Stimulated activated naive B cell treated with anti-CD40 and anti-IgM and Interleukin-4, amounts not matched to agents 10 μg/mL and 1 μg/mL and 100 μg/mL, for 72 hours (primary cell): ENCODE measurements around the gene SLCO1B3.

ENCODE experiments used
- ATAC-seq, 2 donors: fragments of 150-1000 bp; cut with Tn5 transposase; replicated peaks; 2 replicates each; pipeline ENCODE4 v1.10.0; 2021; ENCODE audit warnings: moderate library complexity in 1 of 2
- DNase-seq: peaks from one replicate; pipeline ENCODE4 v3.0.0; 2021
- H3K27ac Mint-ChIP-seq: one replicate; pipeline ENCODE4 v1.8.0; 2022; ENCODE audit warnings: mild to moderate bottlenecking, mixed read lengths
- H3K27me3 Mint-ChIP-seq, 2 donors: one replicate each; pipeline ENCODE4 v1.8.0; 2022; ENCODE audit warnings: mixed read lengths in 2 of 2
- H3K36me3 Mint-ChIP-seq, 2 donors: one replicate each; pipeline ENCODE4 v1.8.0; 2022; ENCODE audit warnings: mixed read lengths in 2 of 2, mild to moderate bottlenecking in 1 of 2
- H3K4me1 Mint-ChIP-seq, 2 donors: one replicate each; pipeline ENCODE4 v1.8.0; 2022; ENCODE audit warnings: mixed read lengths in 2 of 2, mild to moderate bottlenecking in 1 of 2
- H3K4me3 Mint-ChIP-seq, 2 donors: one replicate each; pipeline ENCODE4 v1.8.0; 2022; ENCODE audit warnings: mild to moderate bottlenecking in 2 of 2, mixed read lengths in 2 of 2, moderate library complexity in 1 of 2
- H3K9me3 Mint-ChIP-seq, 2 donors: one replicate each; pipeline ENCODE4 v1.8.0; 2022; ENCODE audit warnings: mixed read lengths in 2 of 2, mild to moderate bottlenecking in 1 of 2

Gene SLCO1B3

DNA sequence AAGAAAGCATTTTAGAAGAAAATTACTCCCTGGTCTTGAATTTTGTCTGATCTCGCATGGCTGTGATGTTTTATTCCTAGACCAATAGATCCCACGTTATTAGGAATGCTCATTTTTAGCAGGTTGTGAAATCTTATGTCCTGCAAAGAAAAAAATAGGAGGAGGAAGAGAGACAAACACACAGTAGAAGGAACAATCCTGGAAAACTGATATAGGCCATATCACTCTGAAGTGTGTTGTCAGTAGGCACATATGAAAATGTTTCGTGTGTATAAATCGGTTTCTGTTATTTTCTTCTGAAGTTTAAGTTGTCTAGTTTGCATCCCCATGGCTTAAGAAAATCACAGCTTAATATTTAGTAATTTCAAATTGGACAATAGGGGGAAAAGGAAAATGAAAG is 12.4 kb downstream of the SLCO1B3 start:
- DNase-seq (no peak), ATAC-seq (no peak)
- H3K27ac Mint-ChIP-seq: no peak overlapping the region
- no peaks in the 10 kb centered on the region for H3K4me1 Mint-ChIP-seq
- H3K27me3 Mint-ChIP-seq: no peaks in the 10 kb centered on the region
- peaks cover 9 to 20% of the 10 kb centered on the region in 2 donors for H3K9me3 Mint-ChIP-seq
- no peak overlapping the region for H3K4me3 Mint-ChIP-seq
- H3K36me3 Mint-ChIP-seq: no peaks in the 10 kb centered on the region

DNA sequence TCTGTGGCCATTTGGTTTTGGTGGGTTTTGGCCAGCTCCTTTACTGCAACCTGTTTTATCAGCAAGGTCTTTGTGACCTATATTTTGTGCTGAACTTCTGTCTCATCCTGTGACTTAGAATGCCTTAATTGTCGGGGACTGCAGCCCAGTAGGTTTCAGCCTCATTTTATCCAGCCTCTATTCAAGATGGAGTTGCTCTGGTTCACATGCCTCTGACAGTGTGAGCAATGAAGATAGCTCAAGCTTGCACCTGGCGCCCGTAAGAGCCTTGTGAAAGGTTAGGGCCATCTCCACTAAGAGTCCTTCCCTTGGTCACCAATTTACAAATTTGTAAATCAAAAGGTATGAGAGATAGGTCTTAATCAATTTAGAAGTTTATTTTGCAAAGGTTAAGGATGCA is 19.4 kb downstream of the SLCO1B3 start:
- H3K4me1 Mint-ChIP-seq: no peaks in the 10 kb centered on the region
- H3K9me3 Mint-ChIP-seq: peaks cover 0 to 1% of the 10 kb centered on the region in 2 donors
- no peaks in the 10 kb centered on the region for H3K36me3 Mint-ChIP-seq
- DNase-seq (no peak), ATAC-seq (no peak)
- H3K27ac Mint-ChIP-seq: no peak overlapping the region
- H3K4me3 Mint-ChIP-seq: no peak overlapping the region
- H3K27me3 Mint-ChIP-seq: no peaks in the 10 kb centered on the region

GRCh38 chr12:20830456-20830855 is 20.0 kb downstream of the SLCO1B3 start:
- Mint-ChIP-seq H3K4me3 (no peak overlapping the region), H3K27ac (no peak overlapping the region), H3K36me3 (no peaks in the 10 kb centered on the region), H3K9me3 (peaks cover 0 to 4% of the 10 kb centered on the region in 2 donors), H3K27me3 (no peaks in the 10 kb centered on the region), H3K4me1 (no peaks in the 10 kb centered on the region)
- ATAC-seq (no peak), DNase-seq (no peak)

- DNase-seq: no peak
- Mint-ChIP-seq H3K27me3 (no peaks in the 10 kb centered on the region), H3K4me1 (no peaks in the 10 kb centered on the region), H3K4me3 (no peak overlapping the region), H3K27ac (no peak overlapping the region), H3K9me3 (peaks cover 0 to 4% of the 10 kb centered on the region in 2 donors), H3K36me3 (no peaks in the 10 kb centered on the region)
- ATAC-seq: no peak
Measured at GRCh38 chr12:20832911-20833310, 22.4 kb downstream of the SLCO1B3 start.

DNA sequence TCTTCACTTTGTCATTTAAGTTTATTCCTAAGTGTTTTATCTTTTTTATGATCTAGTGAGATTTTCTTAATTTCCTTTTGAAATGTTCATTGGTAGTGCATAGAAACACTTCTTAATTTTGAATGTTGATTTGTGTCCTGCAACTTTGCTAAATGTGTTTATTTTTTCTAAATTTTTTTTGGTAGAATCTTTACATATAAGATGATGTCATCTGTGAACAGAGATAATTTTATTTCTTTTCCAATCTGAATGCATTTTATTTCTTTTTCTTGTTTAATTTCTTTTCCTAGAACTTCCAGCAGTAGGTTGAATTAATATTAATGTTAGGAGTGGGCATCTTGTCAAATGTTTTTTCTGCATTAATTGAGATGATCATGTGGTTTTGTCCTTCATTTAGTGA is 42.1 kb downstream of the SLCO1B3 start:
- H3K36me3 Mint-ChIP-seq: no peaks in the 10 kb centered on the region
- no peaks in the 10 kb centered on the region for H3K27me3 Mint-ChIP-seq
- DNase-seq (no peak), ATAC-seq (no peak)
- H3K4me3 Mint-ChIP-seq: no peak overlapping the region
- H3K4me1 Mint-ChIP-seq: no peaks in the 10 kb centered on the region
- H3K9me3 Mint-ChIP-seq: peaks cover 3 to 10% of the 10 kb centered on the region in 2 donors
- H3K27ac Mint-ChIP-seq: no peak overlapping the region

GRCh38 chr12:20863056-20863455 is 52.6 kb downstream of the SLCO1B3 start:
- no peaks in the 10 kb centered on the region for H3K4me1 Mint-ChIP-seq
- H3K9me3 Mint-ChIP-seq: peaks cover 3 to 6% of the 10 kb centered on the region in 2 donors
- ATAC-seq (no peak), DNase-seq (no peak)
- H3K4me3 Mint-ChIP-seq: no peak overlapping the region
- no peaks in the 10 kb centered on the region for H3K27me3 Mint-ChIP-seq
- H3K27ac Mint-ChIP-seq: no peak overlapping the region
- H3K36me3 Mint-ChIP-seq: no peaks in the 10 kb centered on the region

DNA sequence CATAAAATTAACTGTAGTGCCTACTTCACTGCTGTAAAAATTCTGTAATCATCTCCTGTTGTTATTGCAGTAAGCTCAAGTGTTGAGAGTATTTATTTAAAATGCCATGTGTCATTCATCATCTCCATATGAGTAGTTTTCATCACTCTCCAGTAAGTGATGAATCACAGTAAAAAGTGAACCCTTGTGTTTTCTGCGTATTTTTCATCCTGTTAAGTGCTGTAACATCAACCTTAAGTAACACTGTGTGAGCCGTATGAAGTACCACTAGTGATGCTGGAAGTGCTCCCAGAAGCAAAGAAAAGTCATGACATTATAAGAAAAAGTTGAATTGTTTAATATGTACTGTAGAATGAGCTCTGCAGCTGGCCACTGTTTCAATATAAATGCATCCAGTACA is 55.4 kb downstream of the SLCO1B3 start:
- H3K4me3 Mint-ChIP-seq: no peak overlapping the region
- no peak for ATAC-seq
- no peak overlapping the region for H3K27ac Mint-ChIP-seq
- H3K9me3 Mint-ChIP-seq: peaks cover 3 to 9% of the 10 kb centered on the region in 2 donors
- H3K4me1 Mint-ChIP-seq: no peaks in the 10 kb centered on the region
- no peak for DNase-seq
- H3K36me3 Mint-ChIP-seq: no peaks in the 10 kb centered on the region
- H3K27me3 Mint-ChIP-seq: no peaks in the 10 kb centered on the region

DNA sequence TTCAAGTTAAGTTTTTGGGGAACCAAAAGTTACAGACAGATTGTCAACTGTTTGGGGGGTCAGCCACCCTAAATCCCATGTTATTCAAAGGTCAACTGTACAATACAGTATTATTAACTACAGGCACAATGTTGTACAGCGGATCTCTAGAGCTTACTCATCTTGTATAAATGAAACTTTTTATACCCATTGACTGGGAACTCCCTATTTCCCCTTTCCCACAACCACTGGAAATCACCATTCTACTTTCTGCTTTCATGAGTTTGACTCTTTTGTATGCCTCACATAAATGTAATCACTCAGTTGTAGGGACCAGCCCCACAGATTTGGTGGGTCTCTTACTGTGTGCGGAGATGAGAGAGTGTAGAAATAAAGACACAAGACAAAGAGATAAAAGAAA is 57.8 kb downstream of the SLCO1B3 start:
- no peak for ATAC-seq
- Mint-ChIP-seq H3K9me3 (peaks cover 3 to 9% of the 10 kb centered on the region in 2 donors), H3K27me3 (no peaks in the 10 kb centered on the region), H3K4me3 (no peak overlapping the region), H3K27ac (no peak overlapping the region), H3K4me1 (no peaks in the 10 kb centered on the region), H3K36me3 (no peaks in the 10 kb centered on the region)
- DNase-seq: no peak

- no peaks in the 10 kb centered on the region for H3K4me1 Mint-ChIP-seq
- H3K4me3 Mint-ChIP-seq: no peak overlapping the region
- no peaks in the 10 kb centered on the region for H3K36me3 Mint-ChIP-seq
- peaks cover 0 to 4% of the 10 kb centered on the region in 2 donors for H3K9me3 Mint-ChIP-seq
- ATAC-seq: no peak
- DNase-seq: no peak
- no peaks in the 10 kb centered on the region for H3K27me3 Mint-ChIP-seq
- no peak overlapping the region for H3K27ac Mint-ChIP-seq
Measured at GRCh38 chr12:20883288-20883687, 72.8 kb downstream of the SLCO1B3 start.

DNA sequence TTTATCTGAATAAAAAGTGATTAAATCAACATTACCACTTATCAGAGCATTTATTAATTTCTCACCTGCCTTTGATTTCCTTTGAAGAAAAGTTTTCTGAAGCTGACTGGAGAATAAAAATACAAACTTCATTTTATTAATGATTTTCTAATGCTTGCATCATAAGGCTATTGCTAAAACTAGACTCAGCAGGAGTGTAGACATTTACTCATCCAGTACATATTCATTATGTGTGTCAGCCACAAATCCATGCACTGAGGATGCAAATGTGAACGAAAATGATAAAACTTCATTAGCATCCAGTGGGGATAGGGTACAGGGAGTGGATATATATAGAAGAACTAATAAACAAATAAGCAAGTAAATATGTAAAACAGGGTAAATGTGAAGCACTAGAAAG is 74.6 kb downstream of the SLCO1B3 start:
- no peak overlapping the region for H3K4me3 Mint-ChIP-seq
- peaks cover 0 to 3% of the 10 kb centered on the region in 2 donors for H3K9me3 Mint-ChIP-seq
- H3K36me3 Mint-ChIP-seq: no peaks in the 10 kb centered on the region
- H3K4me1 Mint-ChIP-seq: no peaks in the 10 kb centered on the region
- DNase-seq: no peak
- H3K27me3 Mint-ChIP-seq: no peaks in the 10 kb centered on the region
- ATAC-seq: no peak
- H3K27ac Mint-ChIP-seq: no peak overlapping the region

DNA sequence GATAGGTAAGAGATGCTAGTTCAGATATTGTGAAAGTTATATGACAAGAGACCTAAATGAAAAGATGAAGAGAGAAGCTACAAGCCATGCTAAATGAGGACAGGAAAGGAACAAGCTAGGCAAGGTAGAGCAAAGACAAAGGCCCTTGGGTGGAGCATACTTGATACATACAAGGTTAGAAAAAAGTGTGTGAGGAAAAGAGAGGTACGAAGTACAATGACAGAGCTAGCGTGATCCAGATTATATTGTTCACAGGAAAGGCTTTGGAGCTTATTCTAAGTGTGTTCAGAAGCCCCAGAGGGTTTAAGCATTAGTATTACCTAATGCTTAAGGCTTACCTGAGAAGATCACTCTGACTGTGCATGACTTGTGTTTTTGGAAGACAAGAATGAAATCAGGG is 75.0 kb downstream of the SLCO1B3 start:
- no peak for DNase-seq
- ATAC-seq: no peak
- Mint-ChIP-seq H3K4me3 (no peak overlapping the region), H3K36me3 (no peaks in the 10 kb centered on the region), H3K4me1 (no peaks in the 10 kb centered on the region), H3K27me3 (no peaks in the 10 kb centered on the region), H3K27ac (no peak overlapping the region), H3K9me3 (peaks cover 0 to 3% of the 10 kb centered on the region in 2 donors)

GRCh38 chr12:20917269-20917668 is 106.8 kb downstream of the SLCO1B3 start:
- DNase-seq: no peak
- Mint-ChIP-seq H3K27me3 (no peaks in the 10 kb centered on the region), H3K4me1 (no peaks in the 10 kb centered on the region), H3K36me3 (no peaks in the 10 kb centered on the region), H3K27ac (no peak overlapping the region), H3K4me3 (no peak overlapping the region), H3K9me3 (peaks cover 0 to 5% of the 10 kb centered on the region in 2 donors)
- ATAC-seq: peak in 1 of 2 donors; percentile 4

GRCh38 chr12:20917819-20918218 is 107.3 kb downstream of the SLCO1B3 start:
- DNase-seq: no peak
- no peak for ATAC-seq
- no peaks in the 10 kb centered on the region for H3K36me3 Mint-ChIP-seq
- H3K27me3 Mint-ChIP-seq: no peaks in the 10 kb centered on the region
- peaks cover 0 to 5% of the 10 kb centered on the region in 2 donors for H3K9me3 Mint-ChIP-seq
- no peak overlapping the region for H3K27ac Mint-ChIP-seq
- no peak overlapping the region for H3K4me3 Mint-ChIP-seq
- no peaks in the 10 kb centered on the region for H3K4me1 Mint-ChIP-seq

- peaks cover 3 to 4% of the 10 kb centered on the region in 2 donors for H3K9me3 Mint-ChIP-seq
- no peaks in the 10 kb centered on the region for H3K27me3 Mint-ChIP-seq
- H3K4me3 Mint-ChIP-seq: no peak overlapping the region
Measured at GRCh38 chr12:20931894-20932293, 121.4 kb downstream of the SLCO1B3 start.

DNA sequence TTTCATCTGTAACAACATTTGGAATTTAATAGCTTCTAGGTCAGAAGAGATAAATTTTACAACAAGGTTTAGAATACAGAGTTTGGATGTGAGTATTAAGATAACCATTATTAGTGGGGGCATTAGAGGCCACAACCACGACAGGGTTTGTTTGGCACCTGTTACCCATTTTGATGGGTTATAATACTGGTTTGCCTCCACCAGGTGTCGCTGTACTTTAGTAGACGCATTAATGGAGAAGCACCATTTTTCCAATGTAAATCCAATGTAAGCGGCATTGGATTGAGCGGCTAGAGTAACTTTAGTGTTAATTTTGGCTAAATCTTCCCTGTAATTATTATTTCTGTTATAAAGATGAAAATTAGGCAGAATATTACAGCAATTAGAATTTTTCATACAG is 136.2 kb downstream of the SLCO1B3 start:
- ATAC-seq (no peak), DNase-seq (no peak)
- Mint-ChIP-seq H3K27me3 (no peaks in the 10 kb centered on the region), H3K36me3 (no peaks in the 10 kb centered on the region), H3K4me3 (no peak overlapping the region), H3K9me3 (peaks cover 0 to 4% of the 10 kb centered on the region in 2 donors), H3K4me1 (no peaks in the 10 kb centered on the region), H3K27ac (no peak overlapping the region)

More at GRCh38 chr12:20931894-20932293, 121.4 kb downstream of the SLCO1B3 start:
- DNase-seq (no peak), ATAC-seq (no peak)
- Mint-ChIP-seq H3K27ac (no peak overlapping the region), H3K36me3 (no peaks in the 10 kb centered on the region), H3K4me1 (no peaks in the 10 kb centered on the region)

DNA sequence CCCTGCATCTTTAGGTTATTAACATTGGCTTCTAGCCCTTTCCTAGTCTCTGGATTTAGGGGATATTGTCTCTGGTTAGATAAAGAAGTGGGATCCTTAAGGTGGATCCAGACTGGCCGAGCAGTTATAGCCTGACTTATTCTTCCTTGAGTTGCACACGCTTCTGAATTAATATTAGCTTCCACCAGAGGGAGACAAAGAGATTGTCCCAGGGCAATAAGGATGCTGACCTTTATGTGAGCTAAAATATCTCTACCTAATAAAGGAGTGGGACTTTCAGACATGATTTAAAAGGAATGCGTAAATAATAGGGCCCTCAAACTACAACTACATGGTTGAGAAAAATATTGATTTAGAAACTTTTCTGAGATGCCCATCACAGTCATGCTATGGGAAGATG is 139.7 kb downstream of the SLCO1B3 start:
- ATAC-seq: peak; percentile 52 to 69
- no peak for DNase-seq
- no peaks in the 10 kb centered on the region for H3K27me3 Mint-ChIP-seq

More for the DNA sequence above, 139.7 kb downstream of the SLCO1B3 start:
- no peaks in the 10 kb centered on the region for H3K36me3 Mint-ChIP-seq
- H3K27ac Mint-ChIP-seq: no peak overlapping the region
- H3K9me3 Mint-ChIP-seq: peaks cover 0 to 4% of the 10 kb centered on the region in 2 donors
- H3K4me1 Mint-ChIP-seq: no peaks in the 10 kb centered on the region
- H3K4me3 Mint-ChIP-seq: no peak overlapping the region
